ENCODE data around the gene BCLAF1.

The BCLAF1 gene

DNA sequence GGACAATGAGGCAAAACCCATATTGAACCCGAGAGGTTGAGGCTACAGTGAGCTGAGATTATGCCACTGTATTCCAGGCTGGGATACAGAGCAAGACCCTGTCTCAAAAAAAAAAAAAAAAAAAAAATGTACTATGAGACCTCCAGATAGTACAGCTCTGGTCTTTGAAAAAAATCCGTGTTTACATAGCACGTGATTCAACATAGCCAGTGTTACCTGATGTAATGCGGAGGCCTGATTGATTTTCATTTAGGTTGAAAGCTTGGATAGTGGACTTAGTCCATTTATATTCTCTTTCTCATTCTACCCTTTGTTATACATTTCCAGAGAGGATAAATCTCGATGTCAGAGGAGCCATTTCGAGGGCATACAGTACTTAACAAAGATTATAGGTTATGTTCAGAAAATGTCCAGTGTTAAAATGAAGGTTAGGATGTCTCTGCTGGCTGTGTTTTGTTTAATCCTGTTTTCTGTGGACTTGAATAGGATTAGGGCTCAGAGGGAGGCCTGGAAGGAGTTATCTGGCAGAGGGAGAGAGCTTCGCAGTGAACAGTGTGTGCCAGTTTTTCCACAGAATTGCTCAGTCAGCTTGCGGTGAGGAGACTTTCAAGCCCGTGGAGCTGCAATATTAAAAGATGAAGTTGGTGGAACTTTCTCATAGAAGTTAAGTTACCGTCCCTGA lies 33.9 kb upstream of the BCLAF1 start:
- TF ChIP-seq, protein P1, sequence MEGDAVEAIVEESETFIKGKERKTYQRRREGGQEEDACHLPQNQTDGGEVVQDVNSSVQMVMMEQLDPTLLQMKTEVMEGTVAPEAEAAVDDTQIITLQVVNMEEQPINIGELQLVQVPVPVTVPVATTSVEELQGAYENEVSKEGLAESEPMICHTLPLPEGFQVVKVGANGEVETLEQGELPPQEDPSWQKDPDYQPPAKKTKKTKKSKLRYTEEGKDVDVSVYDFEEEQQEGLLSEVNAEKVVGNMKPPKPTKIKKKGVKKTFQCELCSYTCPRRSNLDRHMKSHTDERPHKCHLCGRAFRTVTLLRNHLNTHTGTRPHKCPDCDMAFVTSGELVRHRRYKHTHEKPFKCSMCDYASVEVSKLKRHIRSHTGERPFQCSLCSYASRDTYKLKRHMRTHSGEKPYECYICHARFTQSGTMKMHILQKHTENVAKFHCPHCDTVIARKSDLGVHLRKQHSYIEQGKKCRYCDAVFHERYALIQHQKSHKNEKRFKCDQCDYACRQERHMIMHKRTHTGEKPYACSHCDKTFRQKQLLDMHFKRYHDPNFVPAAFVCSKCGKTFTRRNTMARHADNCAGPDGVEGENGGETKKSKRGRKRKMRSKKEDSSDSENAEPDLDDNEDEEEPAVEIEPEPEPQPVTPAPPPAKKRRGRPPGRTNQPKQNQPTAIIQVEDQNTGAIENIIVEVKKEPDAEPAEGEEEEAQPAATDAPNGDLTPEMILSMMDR (IDR thresholded peaks at IDR 0.05; ENCODE audit: low read depth, low read length, missing control alignments) = no peak
- H3K4me3 ChIP-seq (replicated peaks; ENCODE audit: low read depth, low read length) = no peak overlapping the region
- no peak for DNase-seq (ENCODE audit: extremely low read depth, low read depth)

DNA sequence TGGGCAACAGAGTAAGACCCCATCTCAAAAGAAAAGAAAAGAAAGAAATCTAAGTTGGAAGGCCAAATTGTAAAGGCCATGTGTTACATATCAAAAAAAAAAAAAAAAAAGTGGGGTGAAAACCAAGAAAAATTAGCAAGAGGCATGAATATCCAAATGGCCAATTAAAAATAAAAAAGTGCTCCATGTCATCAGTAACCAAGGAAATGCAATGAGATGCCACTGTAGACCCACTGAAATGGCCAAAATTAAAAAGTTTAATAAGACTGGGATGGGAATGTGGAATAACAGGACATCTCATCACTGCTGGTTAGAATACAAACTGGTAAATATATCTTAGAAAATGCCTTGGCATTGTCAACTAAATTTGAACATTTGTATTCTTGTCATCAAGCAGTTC lies 30.1 kb upstream of the BCLAF1 start:
- TF ChIP-seq, protein P1 (IDR thresholded peaks at IDR 0.05; ENCODE audit: low read depth, low read length, missing control alignments) = no peak
- no peak for DNase-seq (ENCODE audit: extremely low read depth, low read depth)
- H3K4me3 ChIP-seq (replicated peaks; ENCODE audit: low read depth, low read length) = no peak overlapping the region

DNA sequence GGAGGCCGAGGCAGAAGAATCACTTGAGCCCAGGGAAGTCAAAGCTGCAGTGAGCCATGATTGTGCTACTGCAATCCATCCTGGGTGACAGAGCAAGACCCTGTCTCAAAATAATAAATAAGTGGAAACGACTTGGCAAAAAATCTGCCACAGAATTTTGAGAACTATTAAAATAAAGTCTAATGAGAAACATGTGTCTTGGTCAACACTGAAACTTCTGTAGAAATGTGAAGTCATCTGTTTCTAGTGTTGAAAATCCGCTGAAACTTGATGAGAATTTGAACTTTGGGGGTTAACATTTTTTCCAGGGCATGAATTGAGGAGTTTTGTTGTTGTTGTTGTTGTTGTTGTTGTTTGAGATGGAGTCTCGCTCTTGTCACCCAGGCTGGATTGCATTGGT lies 29.0 kb upstream of the BCLAF1 start:
- no peak overlapping the region for H3K4me3 ChIP-seq (replicated peaks; ENCODE audit: low read depth, low read length)
- no peak for DNase-seq (ENCODE audit: extremely low read depth, low read depth)
- TF ChIP-seq, protein P1 (IDR thresholded peaks at IDR 0.05; ENCODE audit: low read depth, low read length, missing control alignments) = no peak

DNA sequence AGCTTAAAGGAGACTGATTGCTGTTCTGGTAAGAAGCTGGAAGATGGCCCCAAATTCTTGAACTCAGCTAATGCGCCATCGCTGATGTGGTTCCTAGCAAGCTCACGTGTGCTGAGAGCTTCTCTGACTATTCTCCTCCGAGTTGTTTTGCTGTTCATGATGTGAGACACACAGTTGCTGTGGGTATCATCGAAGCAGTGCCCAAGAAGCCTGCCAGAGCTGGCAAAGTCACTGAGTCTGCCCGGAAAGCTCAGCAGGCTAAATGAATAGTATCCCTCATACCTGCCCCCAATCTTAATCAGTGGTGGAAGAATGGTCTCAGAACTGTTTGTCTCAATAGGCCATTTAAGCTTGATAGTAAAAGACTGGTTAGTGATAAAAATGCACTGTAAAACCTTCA lies 28.3 kb upstream of the BCLAF1 start:
- H3K4me3 ChIP-seq (replicated peaks; ENCODE audit: low read depth, low read length) = no peak overlapping the region
- DNase-seq (ENCODE audit: extremely low read depth, low read depth) = no peak
- TF ChIP-seq, protein P1 (IDR thresholded peaks at IDR 0.05; ENCODE audit: low read depth, low read length, missing control alignments) = no peak

DNA sequence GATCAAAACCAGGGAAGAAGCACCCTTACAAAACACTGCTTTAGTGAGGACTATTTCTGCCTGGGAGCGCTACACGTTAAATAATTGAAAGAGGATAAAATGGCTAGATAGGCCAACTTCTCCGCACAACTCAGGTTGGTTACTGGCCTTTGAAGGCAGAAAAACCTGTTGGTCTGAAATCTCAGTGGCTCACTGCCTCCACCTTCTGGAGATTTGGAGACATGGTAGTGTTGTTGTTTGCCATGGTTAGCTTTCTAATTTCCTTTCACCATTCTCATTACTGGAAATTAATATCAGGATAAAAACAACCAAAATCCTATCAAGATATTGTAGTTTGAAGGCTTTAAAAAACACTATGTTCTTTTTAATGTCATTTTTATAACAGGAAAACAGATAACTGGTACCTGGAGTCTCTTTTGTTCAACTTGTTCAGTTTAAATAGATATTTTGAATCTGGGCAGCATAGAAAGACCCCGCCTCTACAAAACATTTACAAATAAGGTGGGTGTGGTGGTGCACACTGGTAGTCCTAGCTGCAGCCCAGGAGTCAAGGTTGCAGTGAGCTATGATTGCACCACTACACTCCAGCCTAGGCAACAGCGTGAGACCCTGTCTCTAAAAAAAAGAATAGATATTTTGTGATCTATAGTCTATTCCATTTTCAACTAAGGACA lies 27.5 kb upstream of the BCLAF1 start:
- DNase-seq (ENCODE audit: extremely low read depth, low read depth) = peak; percentile 47
- TF ChIP-seq, protein P1 (IDR thresholded peaks at IDR 0.05; ENCODE audit: low read depth, low read length, missing control alignments) = peak; percentile 73
- no peak overlapping the region for H3K4me3 ChIP-seq (replicated peaks; ENCODE audit: low read depth, low read length)

DNA sequence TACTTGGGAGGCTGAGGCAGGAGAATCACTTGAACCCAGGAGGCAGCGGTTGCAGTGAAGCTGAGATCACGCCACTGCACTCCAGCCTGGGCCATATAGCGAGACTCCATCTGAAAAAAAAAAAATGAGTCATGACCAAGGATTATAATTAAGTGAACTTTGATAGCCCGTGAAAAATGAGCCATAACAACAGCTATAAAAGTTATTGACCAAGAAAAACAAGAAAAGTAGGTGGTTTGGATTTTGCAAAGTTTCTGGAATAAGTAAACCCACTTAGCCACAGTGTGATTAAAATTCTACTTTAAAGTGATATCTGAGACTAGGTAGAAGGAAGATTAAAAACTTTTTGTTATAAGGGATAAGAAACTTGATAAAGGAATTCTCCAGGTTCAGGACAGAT lies 25.9 kb upstream of the BCLAF1 start:
- TF ChIP-seq, protein P1 (IDR thresholded peaks at IDR 0.05; ENCODE audit: low read depth, low read length, missing control alignments) = no peak
- DNase-seq (ENCODE audit: extremely low read depth, low read depth) = no peak
- no peak overlapping the region for H3K4me3 ChIP-seq (replicated peaks; ENCODE audit: low read depth, low read length)

Measured in HFF-Myc (cell line).